ENCODE data around the gene GTPBP1.

DNA sequence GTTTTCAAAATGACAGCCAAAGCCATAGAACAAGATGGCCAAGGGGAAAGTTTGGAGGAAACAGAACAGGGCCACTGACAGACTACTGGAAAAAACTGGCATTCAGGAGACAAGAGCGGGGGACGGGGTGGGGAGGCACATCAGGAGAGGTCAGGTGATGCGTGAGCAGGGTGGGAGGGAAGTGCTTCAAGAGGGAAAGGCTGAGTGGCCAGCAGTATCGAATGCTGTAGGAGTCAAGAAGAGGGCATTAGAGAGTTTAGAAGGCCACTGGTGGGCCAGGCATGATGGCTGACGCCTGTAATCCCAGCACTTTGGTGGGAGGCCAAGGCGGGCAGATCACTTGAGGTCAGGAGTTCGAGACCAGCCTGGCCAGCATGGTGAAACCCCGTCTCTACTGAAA lies 8.2 kb downstream of the GTPBP1 start:
- TF ChIP-seq, protein P1, sequence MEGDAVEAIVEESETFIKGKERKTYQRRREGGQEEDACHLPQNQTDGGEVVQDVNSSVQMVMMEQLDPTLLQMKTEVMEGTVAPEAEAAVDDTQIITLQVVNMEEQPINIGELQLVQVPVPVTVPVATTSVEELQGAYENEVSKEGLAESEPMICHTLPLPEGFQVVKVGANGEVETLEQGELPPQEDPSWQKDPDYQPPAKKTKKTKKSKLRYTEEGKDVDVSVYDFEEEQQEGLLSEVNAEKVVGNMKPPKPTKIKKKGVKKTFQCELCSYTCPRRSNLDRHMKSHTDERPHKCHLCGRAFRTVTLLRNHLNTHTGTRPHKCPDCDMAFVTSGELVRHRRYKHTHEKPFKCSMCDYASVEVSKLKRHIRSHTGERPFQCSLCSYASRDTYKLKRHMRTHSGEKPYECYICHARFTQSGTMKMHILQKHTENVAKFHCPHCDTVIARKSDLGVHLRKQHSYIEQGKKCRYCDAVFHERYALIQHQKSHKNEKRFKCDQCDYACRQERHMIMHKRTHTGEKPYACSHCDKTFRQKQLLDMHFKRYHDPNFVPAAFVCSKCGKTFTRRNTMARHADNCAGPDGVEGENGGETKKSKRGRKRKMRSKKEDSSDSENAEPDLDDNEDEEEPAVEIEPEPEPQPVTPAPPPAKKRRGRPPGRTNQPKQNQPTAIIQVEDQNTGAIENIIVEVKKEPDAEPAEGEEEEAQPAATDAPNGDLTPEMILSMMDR (conservative IDR thresholded peaks at IDR 0.05): no peak
- no peak for TF ChIP-seq EZH2 (IDR thresholded peaks at IDR 0.05; ENCODE audit: low read depth)

Data from PC-9 (cell line).